Measurements from ENCODE around the gene VAT1L.

DNA sequence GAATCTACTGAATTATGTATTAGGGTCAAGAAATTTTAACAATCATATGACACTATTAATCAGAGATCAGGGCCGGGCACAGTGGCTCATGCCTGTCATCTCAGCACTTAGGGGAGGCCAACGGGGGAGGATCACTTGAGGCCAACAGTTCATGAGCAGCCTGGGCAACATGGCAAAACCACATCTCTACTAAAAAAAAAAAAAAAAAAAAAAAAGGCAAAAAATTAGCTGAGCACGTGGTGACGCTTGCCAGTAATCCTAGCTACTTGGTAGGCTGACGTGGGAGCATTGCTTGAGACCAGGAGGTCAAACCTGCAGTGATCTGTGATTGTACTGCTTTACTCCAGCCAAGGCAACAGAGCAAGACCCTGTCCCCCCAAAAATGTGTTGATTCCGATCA lies 181.5 kb downstream of the VAT1L start:
- TF ChIP-seq, protein P1, sequence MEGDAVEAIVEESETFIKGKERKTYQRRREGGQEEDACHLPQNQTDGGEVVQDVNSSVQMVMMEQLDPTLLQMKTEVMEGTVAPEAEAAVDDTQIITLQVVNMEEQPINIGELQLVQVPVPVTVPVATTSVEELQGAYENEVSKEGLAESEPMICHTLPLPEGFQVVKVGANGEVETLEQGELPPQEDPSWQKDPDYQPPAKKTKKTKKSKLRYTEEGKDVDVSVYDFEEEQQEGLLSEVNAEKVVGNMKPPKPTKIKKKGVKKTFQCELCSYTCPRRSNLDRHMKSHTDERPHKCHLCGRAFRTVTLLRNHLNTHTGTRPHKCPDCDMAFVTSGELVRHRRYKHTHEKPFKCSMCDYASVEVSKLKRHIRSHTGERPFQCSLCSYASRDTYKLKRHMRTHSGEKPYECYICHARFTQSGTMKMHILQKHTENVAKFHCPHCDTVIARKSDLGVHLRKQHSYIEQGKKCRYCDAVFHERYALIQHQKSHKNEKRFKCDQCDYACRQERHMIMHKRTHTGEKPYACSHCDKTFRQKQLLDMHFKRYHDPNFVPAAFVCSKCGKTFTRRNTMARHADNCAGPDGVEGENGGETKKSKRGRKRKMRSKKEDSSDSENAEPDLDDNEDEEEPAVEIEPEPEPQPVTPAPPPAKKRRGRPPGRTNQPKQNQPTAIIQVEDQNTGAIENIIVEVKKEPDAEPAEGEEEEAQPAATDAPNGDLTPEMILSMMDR (IDR thresholded peaks at IDR 0.05; ENCODE audit: borderline replicate concordance, extremely low read depth, low read length, poor library complexity, severe bottlenecking) = no peak
- no peak for TF ChIP-seq EZH2 (IDR thresholded peaks at IDR 0.05; ENCODE audit: borderline replicate concordance, low read depth, low read length, severe bottlenecking)
